OCI-LY3 (cell line): ENCODE data around the gene SPEM2.

ENCODE experiments used
- H2AFZ ChIP-seq: fragments of 200-600, 300-600 bp; shearing (Covaris generic); 2 replicates; pipeline ENCODE4 v1.6.0; 2014; ENCODE audit warnings: antibody characterized with exemption, low read depth, low read length
- H3K27ac ChIP-seq: fragments of 200-600, 300-600 bp; sonication (generic); 2 replicates; pipeline ENCODE4 v1.5.1; 2014; ENCODE audit warnings: mild to moderate bottlenecking, low read length, moderate library complexity, mixed read lengths
- H3K27me3 ChIP-seq: fragments of 200-600, 300-600 bp; sonication (generic); 2 replicates; pipeline ENCODE4 v1.6.1; 2014; ENCODE audit warnings: low read depth, low read length, mixed read lengths
- H3K36me3 ChIP-seq: fragments of 200-600, 300-600 bp; sonication (generic); replicated peaks from 2 replicates; pipeline ENCODE3; 2014; ENCODE audit warnings: low read depth, low read length, mixed read lengths
- H3K4me1 ChIP-seq: fragments of 300-600, 200-600 bp; sonication (generic); 2 replicates; pipeline ENCODE4 v1.6.1; 2014; ENCODE audit warnings: low read length, mixed read lengths
- H3K4me2 ChIP-seq: fragments of 200-600, 300-600 bp; sonication (generic); 2 replicates; pipeline ENCODE4 v1.6.1; 2014; ENCODE audit warnings: low read length, mixed read lengths
- H3K4me3 ChIP-seq: fragments of 300-600, 200-600 bp; sonication (generic); 2 replicates; pipeline ENCODE4 v1.5.1; 2014; ENCODE audit warnings: antibody characterized with exemption, mild to moderate bottlenecking, low read length, moderate library complexity
- H3K79me2 ChIP-seq: fragments of 300-600, 200-600 bp; shearing (Covaris generic); 2 replicates; pipeline ENCODE4 v1.6.1; 2014; ENCODE audit warnings: mild to moderate bottlenecking, low read length, mixed read lengths
- H3K9ac ChIP-seq: fragments of 300-600, 200-600 bp; shearing (Covaris generic); 2 replicates; pipeline ENCODE4 v1.6.0; 2014; ENCODE audit warnings: mild to moderate bottlenecking, low read length, moderate library complexity
- H3K9me3 ChIP-seq: fragments of 200-600, 300-600 bp; shearing (Covaris generic); 2 replicates; pipeline ENCODE4 v1.6.1; 2014; ENCODE audit warnings: low read length, mixed read lengths; ENCODE audit not compliant: insufficient read depth
- H4K20me1 ChIP-seq: fragments of 200-600, 300-600 bp; sonication (generic); 2 replicates; pipeline ENCODE4 v1.6.1; 2016; ENCODE audit warnings: low read length, mixed read lengths; ENCODE audit not compliant: insufficient read depth
- EZH2phosphoT487 ChIP-seq: fragments of 200-600 bp; shearing (Covaris generic); IDR thresholded peaks from 2 replicates; pipeline ENCODE4 v1.6.1; 2018; ENCODE audit warnings: antibody characterized with exemption, mixed run types, low read depth
- TF ChIP-seq, protein P1 (sequence below): fragments of 200-600, 300-600 bp; sonication (generic); IDR thresholded peaks from 2 replicates; pipeline ENCODE4 v1.5.1; 2014; ENCODE audit warnings: antibody characterized with exemption, low read length, low read depth

The SPEM2 gene

GRCh38 chr17:7413346-7413985 is 11.9 kb upstream of the SPEM2 start:
- no peak overlapping the region for H3K4me2 ChIP-seq
- TF ChIP-seq, protein P1, sequence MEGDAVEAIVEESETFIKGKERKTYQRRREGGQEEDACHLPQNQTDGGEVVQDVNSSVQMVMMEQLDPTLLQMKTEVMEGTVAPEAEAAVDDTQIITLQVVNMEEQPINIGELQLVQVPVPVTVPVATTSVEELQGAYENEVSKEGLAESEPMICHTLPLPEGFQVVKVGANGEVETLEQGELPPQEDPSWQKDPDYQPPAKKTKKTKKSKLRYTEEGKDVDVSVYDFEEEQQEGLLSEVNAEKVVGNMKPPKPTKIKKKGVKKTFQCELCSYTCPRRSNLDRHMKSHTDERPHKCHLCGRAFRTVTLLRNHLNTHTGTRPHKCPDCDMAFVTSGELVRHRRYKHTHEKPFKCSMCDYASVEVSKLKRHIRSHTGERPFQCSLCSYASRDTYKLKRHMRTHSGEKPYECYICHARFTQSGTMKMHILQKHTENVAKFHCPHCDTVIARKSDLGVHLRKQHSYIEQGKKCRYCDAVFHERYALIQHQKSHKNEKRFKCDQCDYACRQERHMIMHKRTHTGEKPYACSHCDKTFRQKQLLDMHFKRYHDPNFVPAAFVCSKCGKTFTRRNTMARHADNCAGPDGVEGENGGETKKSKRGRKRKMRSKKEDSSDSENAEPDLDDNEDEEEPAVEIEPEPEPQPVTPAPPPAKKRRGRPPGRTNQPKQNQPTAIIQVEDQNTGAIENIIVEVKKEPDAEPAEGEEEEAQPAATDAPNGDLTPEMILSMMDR, result no peak
- no peak for TF ChIP-seq EZH2phosphoT487
- no peak overlapping the region for H3K27ac ChIP-seq
- H4K20me1 ChIP-seq, result no peaks in the 10 kb centered on the region
- H3K9ac ChIP-seq, result no peak overlapping the region
- H3K36me3 ChIP-seq, result no peaks in the 10 kb centered on the region
- H3K9me3 ChIP-seq, result no peaks in the 10 kb centered on the region
- H3K27me3 ChIP-seq, result no peaks in the 10 kb centered on the region
- no peaks in the 10 kb centered on the region for H3K4me1 ChIP-seq
- H3K79me2 ChIP-seq, result no peaks in the 10 kb centered on the region
- no peak overlapping the region for H3K4me3 ChIP-seq
- no peak overlapping the region for H2AFZ ChIP-seq

DNA sequence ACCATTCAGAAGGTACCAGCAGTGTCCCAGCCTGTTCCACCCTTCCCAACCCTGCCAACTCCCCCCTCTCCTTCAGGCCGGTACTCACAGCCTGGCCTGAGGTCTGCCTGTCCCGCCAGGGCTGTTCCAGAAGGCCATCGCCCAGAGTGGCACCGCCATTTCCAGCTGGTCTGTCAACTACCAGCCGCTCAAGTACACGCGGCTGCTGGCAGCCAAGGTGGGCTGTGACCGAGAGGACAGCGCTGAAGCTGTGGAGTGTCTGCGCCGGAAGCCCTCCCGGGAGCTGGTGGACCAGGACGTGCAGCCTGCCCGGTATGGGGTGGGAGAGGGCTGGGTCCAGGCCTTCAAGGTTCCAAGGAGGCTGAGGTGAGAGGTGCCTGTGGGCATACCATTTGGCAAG is 10.6 kb upstream of the SPEM2 start:
- H3K9ac ChIP-seq, result no peak overlapping the region

GRCh38 chr17:7415784-7416183 is 9.6 kb upstream of the SPEM2 start:
- no peak overlapping the region for H3K4me2 ChIP-seq
- no peaks in the 10 kb centered on the region for H3K4me1 ChIP-seq
- no peaks in the 10 kb centered on the region for H3K9me3 ChIP-seq
- H3K9ac ChIP-seq, result no peak overlapping the region
- no peaks in the 10 kb centered on the region for H3K36me3 ChIP-seq
- H4K20me1 ChIP-seq, result no peaks in the 10 kb centered on the region
- H3K27me3 ChIP-seq, result no peaks in the 10 kb centered on the region
- H2AFZ ChIP-seq, result no peak overlapping the region
- TF ChIP-seq, protein P1, result no peak
- no peak for TF ChIP-seq EZH2phosphoT487
- H3K4me3 ChIP-seq, result no peak overlapping the region
- H3K27ac ChIP-seq, result no peak overlapping the region
- no peaks in the 10 kb centered on the region for H3K79me2 ChIP-seq

More for the DNA sequence above, 10.6 kb upstream of the SPEM2 start:
- H4K20me1 ChIP-seq, result no peaks in the 10 kb centered on the region
- H3K79me2 ChIP-seq, result no peaks in the 10 kb centered on the region
- no peak overlapping the region for H2AFZ ChIP-seq
- no peaks in the 10 kb centered on the region for H3K36me3 ChIP-seq
- no peak for TF ChIP-seq EZH2phosphoT487
- TF ChIP-seq, protein P1, result no peak
- no peaks in the 10 kb centered on the region for H3K27me3 ChIP-seq
- no peak overlapping the region for H3K27ac ChIP-seq
- no peak overlapping the region for H3K4me2 ChIP-seq
- H3K4me3 ChIP-seq, result no peak overlapping the region
- H3K9me3 ChIP-seq, result no peaks in the 10 kb centered on the region
- no peaks in the 10 kb centered on the region for H3K4me1 ChIP-seq

DNA sequence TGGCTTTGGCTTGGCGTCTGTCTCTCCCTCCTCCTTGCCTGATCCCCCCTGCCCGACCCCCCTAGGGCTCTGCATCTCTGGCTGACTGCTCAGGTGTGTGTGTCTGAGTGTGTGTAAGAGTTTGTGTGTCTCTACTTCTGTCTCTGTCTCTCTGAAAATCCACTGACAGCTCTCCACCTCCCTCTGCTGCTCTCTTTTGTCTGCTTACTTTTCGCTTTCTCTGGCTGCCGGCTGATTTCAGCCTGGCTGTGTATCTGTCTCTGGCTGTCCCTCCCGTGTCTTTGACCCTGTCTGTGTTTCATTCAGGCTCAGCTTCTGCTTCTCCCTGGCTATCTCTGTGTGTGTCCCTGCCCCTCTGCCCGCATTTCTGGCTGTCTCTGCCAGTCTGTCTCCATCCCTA is 9.1 kb upstream of the SPEM2 start:
- TF ChIP-seq EZH2phosphoT487, result no peak
- TF ChIP-seq, protein P1, result no peak
- Histone ChIP-seq H4K20me1 (no peaks in the 10 kb centered on the region), H3K27me3 (no peaks in the 10 kb centered on the region), H3K79me2 (no peaks in the 10 kb centered on the region), H2AFZ (no peak overlapping the region), H3K27ac (no peak overlapping the region), H3K4me1 (no peaks in the 10 kb centered on the region), H3K36me3 (no peaks in the 10 kb centered on the region), H3K4me3 (no peak overlapping the region), H3K9ac (no peak overlapping the region), H3K9me3 (no peaks in the 10 kb centered on the region), H3K4me2 (no peak overlapping the region)
